OCI-LY1 (cell line): ENCODE data around the gene PTTG2.
A peak's percentile ranks its signal among the peaks of the same experiment; 100 is the strongest.

Experiments
- H2AFZ ChIP-seq: fragments of 200-600 bp; sonication (generic), shearing (Covaris generic); 2 replicates; pipeline ENCODE4 v1.6.0; 2014; ENCODE audit warnings: antibody characterized with exemption, mild to moderate bottlenecking, low read length
- H3F3A ChIP-seq: fragments of 200-600 bp; sonication (generic), shearing (Covaris generic); 2 replicates; pipeline ENCODE4 v1.6.0; 2014; ENCODE audit warnings: mild to moderate bottlenecking, antibody characterized with exemption, low read length, moderate library complexity; ENCODE audit not compliant: insufficient read depth
- H3K27ac ChIP-seq: fragments of 200-600 bp; sonication (generic); 2 replicates; pipeline ENCODE4 v1.5.1; 2014; ENCODE audit warnings: low read length, mixed run types, mild to moderate bottlenecking, low read depth; ENCODE audit not compliant: poor library complexity, severe bottlenecking
- H3K27me3 ChIP-seq: fragments of 200-600 bp; sonication (generic); 2 replicates; pipeline ENCODE4 v1.6.0; 2014; ENCODE audit warnings: antibody characterized with exemption, mild to moderate bottlenecking, low read length, moderate library complexity; ENCODE audit not compliant: insufficient read depth
- H3K36me3 ChIP-seq: fragments of 200-600 bp; sonication (generic); 2 replicates; pipeline ENCODE4 v1.6.1; 2014; ENCODE audit warnings: mild to moderate bottlenecking, antibody characterized with exemption, low read length, moderate library complexity, mixed read lengths; ENCODE audit not compliant: insufficient read depth
- H3K4me1 ChIP-seq: fragments of 200-600 bp; sonication (generic); 2 replicates; pipeline ENCODE4 v1.5.1; 2014; ENCODE audit warnings: mild to moderate bottlenecking, low read length, moderate library complexity; ENCODE audit not compliant: insufficient read depth, severe bottlenecking
- H3K4me2 ChIP-seq: fragments of 200-600 bp; sonication (generic), shearing (Covaris generic); 2 replicates; pipeline ENCODE4 v1.6.1; 2014; ENCODE audit warnings: low read length
- H3K4me3 ChIP-seq: fragments of 200-600 bp; sonication (generic); 2 replicates; pipeline ENCODE4 v1.5.1; 2014; ENCODE audit warnings: low read length, low read depth, mild to moderate bottlenecking, mixed read lengths; ENCODE audit not compliant: poor library complexity, severe bottlenecking
- H3K79me2 ChIP-seq: fragments of 200-600 bp; shearing (Covaris generic); 2 replicates; pipeline ENCODE4 v1.6.1; 2016; ENCODE audit warnings: mixed run types, low read length, mixed read lengths; ENCODE audit not compliant: insufficient read depth
- H3K9ac ChIP-seq: fragments of 200-600 bp; sonication (generic), shearing (Covaris generic); 2 replicates; pipeline ENCODE4 v1.6.1; 2014; ENCODE audit warnings: mild to moderate bottlenecking, low read length, mixed read lengths
- H3K9me2 ChIP-seq: fragments of 200-600 bp; sonication (generic), shearing (Covaris generic); 2 replicates; pipeline ENCODE4 v1.6.1; 2014; ENCODE audit warnings: low read depth, mild to moderate bottlenecking, low read length, mixed read lengths
- H3K9me3 ChIP-seq: fragments of 200-600 bp; shearing (Covaris generic); 2 replicates; pipeline ENCODE4 v1.6.1; 2014; ENCODE audit warnings: low read length, mixed read lengths
- H4K20me1 ChIP-seq: fragments of 200-600 bp; sonication (generic), shearing (Covaris generic); 2 replicates; pipeline ENCODE4 v1.6.0; 2016; ENCODE audit warnings: mild to moderate bottlenecking, low read length; ENCODE audit not compliant: insufficient read depth
- CTCF ChIP-seq: fragments of 200-600 bp; sonication (generic), shearing (Covaris generic); IDR thresholded peaks from 2 replicates; pipeline ENCODE4 v1.5.1; 2017; ENCODE audit warnings: mild to moderate bottlenecking, antibody characterized with exemption, low read length, moderate library complexity, mixed read lengths
- EZH2 ChIP-seq: fragments of 200-600 bp; sonication (generic), shearing (Covaris generic); IDR thresholded peaks from 2 replicates; pipeline ENCODE4 v1.8.0; 2017; ENCODE audit warnings: borderline replicate concordance, mixed run types, mild to moderate bottlenecking, antibody characterized with exemption, low read length, moderate library complexity, mixed read lengths

PTTG2 gene

GRCh38 chr4:38007645-38008044, 47.4 kb downstream of the PTTG2 start:
- no peaks in the 10 kb centered on the region for H3K27me3 ChIP-seq
- H4K20me1 ChIP-seq, result no peaks in the 10 kb centered on the region
- H3K4me1 ChIP-seq, result peaks cover 87% of the 10 kb centered on the region
- peak overlapping the region; percentile 12; the same call in 1 of the 2 replicates for H3K4me2 ChIP-seq
- TF ChIP-seq CTCF (no peak), EZH2 (no peak)
- peak overlapping the region; percentile 59 for H3K27ac ChIP-seq
- H3K4me3 ChIP-seq, result no peak overlapping the region
- no peak overlapping the region for H2AFZ ChIP-seq
- peaks cover 98% of the 10 kb centered on the region for H3K79me2 ChIP-seq
- no peaks in the 10 kb centered on the region for H3K9me3 ChIP-seq
- peaks cover under 1% of the 10 kb centered on the region; the same call in 1 of the 2 replicates for H3K36me3 ChIP-seq
- no peaks in the 10 kb centered on the region for H3K9me2 ChIP-seq
- peaks cover 3% of the 10 kb centered on the region; the same call in 1 of the 2 replicates for H3F3A ChIP-seq
- H3K9ac ChIP-seq, result peak overlapping the region; percentile 9; the same call in 1 of the 2 replicates

GRCh38 chr4:38008571-38009021, 48.4 kb downstream of the PTTG2 start:
- Histone ChIP-seq H3K9ac (peak overlapping the region; percentile 35; the same call in 1 of the 2 replicates), H3K4me3 (no peak overlapping the region), H3K9me2 (no peaks in the 10 kb centered on the region), H3K79me2 (peaks cover 97% of the 10 kb centered on the region), H4K20me1 (no peaks in the 10 kb centered on the region), H3K27me3 (no peaks in the 10 kb centered on the region), H2AFZ (no peak overlapping the region), H3K27ac (peak overlapping the region; percentile 59), H3K9me3 (no peaks in the 10 kb centered on the region), H3F3A (no peaks in the 10 kb centered on the region), H3K4me2 (peak overlapping the region; percentile 12; the same call in 1 of the 2 replicates), H3K36me3 (peaks cover 2% of the 10 kb centered on the region; the same call in 1 of the 2 replicates), H3K4me1 (peaks cover 77% of the 10 kb centered on the region)
- TF ChIP-seq EZH2 (no peak), CTCF (no peak)

GRCh38 chr4:38009421-38009820, 49.2 kb downstream of the PTTG2 start:
- Histone ChIP-seq H3K9me3 (no peaks in the 10 kb centered on the region), H3K4me2 (no peak overlapping the region), H2AFZ (no peak overlapping the region), H4K20me1 (no peaks in the 10 kb centered on the region), H3K27ac (peak overlapping the region; percentile 59), H3K27me3 (no peaks in the 10 kb centered on the region), H3K4me1 (peaks cover 69% of the 10 kb centered on the region), H3K4me3 (no peak overlapping the region), H3F3A (no peaks in the 10 kb centered on the region), H3K36me3 (peaks cover 10% of the 10 kb centered on the region), H3K9ac (no peak overlapping the region), H3K9me2 (no peaks in the 10 kb centered on the region), H3K79me2 (peaks cover 93% of the 10 kb centered on the region)
- no peak for TF ChIP-seq CTCF
- no peak for TF ChIP-seq EZH2
